Esophagus muscularis mucosa (tissue), 4 donors: ENCODE data around the gene RASAL2.
"Not testable (repeated sequence)": the region's sequence is repeated elsewhere in the genome, so short reads cannot be mapped to it uniquely, and the experiment has no call there.

Experiments
- EP300 ChIP-seq: sonication (generic); formaldehyde crosslinking; IDR thresholded peaks from one replicate; pipeline ENCODE4 v1.6.1; 2017; ENCODE audit warnings: antibody characterized with exemption
- POLR2A ChIP-seq: fragments of 450-650 bp; IDR thresholded peaks from one replicate; pipeline ENCODE4 v1.6.1; 2017; ENCODE audit warnings: antibody characterized with exemption, moderate library complexity, mild to moderate bottlenecking, low read depth
- POLR2AphosphoS5 ChIP-seq, 2 donors: sonication (generic); formaldehyde crosslinking; IDR thresholded peaks; one replicate each; pipeline ENCODE4 v1.6.1; 2017; ENCODE audit warnings: antibody characterized with exemption in 2 of 2
- TF ChIP-seq, protein P1 (sequence below), 3 experiments: fragments of 200-600 bp in 2 of 3; fragments of 450-650 bp in 1 of 3; sonication (generic) in 2 of 3; IDR thresholded peaks; one replicate each; pipeline ENCODE4 v1.5.1; 2017 to 2019; ENCODE audit warnings: antibody characterized with exemption in 3 of 3, mild to moderate bottlenecking in 2 of 3, moderate library complexity in 1 of 3

DNA sequence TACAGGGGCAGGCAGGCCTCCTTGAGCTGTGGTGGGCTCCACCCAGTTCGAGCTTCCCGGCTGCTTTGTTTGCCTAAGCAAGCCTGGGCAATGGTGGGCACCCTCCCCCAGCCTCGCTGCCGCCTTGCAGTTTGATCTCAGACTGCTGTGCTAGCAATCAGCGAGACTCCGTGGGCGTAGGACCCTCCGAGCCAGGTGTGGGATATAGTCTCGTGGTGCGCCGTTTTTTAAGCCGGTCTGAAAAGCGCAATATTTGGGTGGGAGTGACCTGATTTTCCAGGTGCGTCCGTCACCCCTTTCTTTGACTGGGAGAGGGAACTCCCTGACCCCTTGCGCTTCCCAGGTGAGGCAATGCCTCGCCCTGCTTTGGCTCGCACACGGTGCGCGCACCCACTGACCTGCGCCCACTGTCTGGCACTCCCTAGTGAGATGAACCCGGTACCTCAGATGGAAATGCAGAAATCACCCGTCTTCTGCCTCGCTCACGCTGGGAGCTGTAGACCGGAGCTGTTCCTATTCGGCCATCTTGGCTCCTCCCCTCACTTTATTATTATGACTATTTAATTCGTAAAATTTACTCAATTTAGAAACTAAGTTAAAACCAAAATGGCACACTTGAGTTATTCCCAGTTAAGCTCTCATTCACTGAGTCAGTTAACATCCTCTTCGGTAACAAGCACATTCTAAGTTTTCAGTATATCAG, 226.5 kb downstream of the RASAL2 start:
- TF ChIP-seq, protein P1, sequence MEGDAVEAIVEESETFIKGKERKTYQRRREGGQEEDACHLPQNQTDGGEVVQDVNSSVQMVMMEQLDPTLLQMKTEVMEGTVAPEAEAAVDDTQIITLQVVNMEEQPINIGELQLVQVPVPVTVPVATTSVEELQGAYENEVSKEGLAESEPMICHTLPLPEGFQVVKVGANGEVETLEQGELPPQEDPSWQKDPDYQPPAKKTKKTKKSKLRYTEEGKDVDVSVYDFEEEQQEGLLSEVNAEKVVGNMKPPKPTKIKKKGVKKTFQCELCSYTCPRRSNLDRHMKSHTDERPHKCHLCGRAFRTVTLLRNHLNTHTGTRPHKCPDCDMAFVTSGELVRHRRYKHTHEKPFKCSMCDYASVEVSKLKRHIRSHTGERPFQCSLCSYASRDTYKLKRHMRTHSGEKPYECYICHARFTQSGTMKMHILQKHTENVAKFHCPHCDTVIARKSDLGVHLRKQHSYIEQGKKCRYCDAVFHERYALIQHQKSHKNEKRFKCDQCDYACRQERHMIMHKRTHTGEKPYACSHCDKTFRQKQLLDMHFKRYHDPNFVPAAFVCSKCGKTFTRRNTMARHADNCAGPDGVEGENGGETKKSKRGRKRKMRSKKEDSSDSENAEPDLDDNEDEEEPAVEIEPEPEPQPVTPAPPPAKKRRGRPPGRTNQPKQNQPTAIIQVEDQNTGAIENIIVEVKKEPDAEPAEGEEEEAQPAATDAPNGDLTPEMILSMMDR (IDR thresholded peaks at IDR 0.05) = not testable (repeated sequence)
- not testable (repeated sequence) for TF ChIP-seq POLR2A; EP300; POLR2AphosphoS5 (IDR thresholded peaks at IDR 0.05)
